H1 (cell line): Measurements from ENCODE around the gene NUP210. TPM values are rescaled to one million over a fixed set of nuclear protein-coding genes. Genes with fewer than 3 reads are reported as not detected.

Source experiments
- CTCF ChIA-PET: fragments of 300-600 bp; sonication (Branson Sonifier 250); formaldehyde crosslinking; loops from one replicate; lab custom pipeline; 2021; ENCODE audit not compliant: partially characterized antibody; lab: Charles Lee
- POLR2A ChIA-PET: fragments of 300-600 bp; sonication (Branson Sonifier 250); formaldehyde crosslinking; loops from one replicate; lab custom pipeline; 2021; ENCODE audit warnings: inconsistent platforms; ENCODE audit not compliant: partially characterized antibody; lab: Charles Lee
- DNase-seq, 2 experiments: peaks; one replicate each; pipeline versions ENCODE4 v3.0.0 to v3.0.0-alpha.2; 2010 to 2022; ENCODE audit warnings: low spot score in 2 of 2, low read depth in 1 of 2, mixed read lengths in 1 of 2
- FAIRE-seq: peaks from 2 replicates; lab custom pipeline; 2011; peaks lifted over from hg19 to GRCh38; lab: Jason Lieb, UNC
- H2AFZ ChIP-seq: 2 replicates; pipeline ENCODE4 v1.8.1; 2012; ENCODE audit warnings: low read length, inconsistent platforms
- H2AK5ac ChIP-seq: 2 replicates; pipeline ENCODE4 v1.6.1; 2013; ENCODE audit warnings: low read depth, low read length
- H2BK120ac ChIP-seq: replicated peaks from 2 replicates; pipeline ENCODE3; 2013; ENCODE audit warnings: low read depth, low read length, inconsistent platforms
- H2BK12ac ChIP-seq: 2 replicates; pipeline ENCODE4 v1.6.1; 2013; ENCODE audit warnings: low read depth, low read length
- H2BK15ac ChIP-seq: 2 replicates; pipeline ENCODE4 v1.6.1; 2013; ENCODE audit warnings: low read length
- H2BK20ac ChIP-seq: 2 replicates; pipeline ENCODE4 v1.6.1; 2013; ENCODE audit warnings: low read length
- H2BK5ac ChIP-seq: 2 replicates; pipeline ENCODE4 v1.6.1; 2013; ENCODE audit warnings: low read depth, low read length
- H3K14ac ChIP-seq: 2 replicates; pipeline ENCODE4 v1.6.1; 2013; ENCODE audit warnings: inconsistent platforms; ENCODE audit not compliant: insufficient read length
- H3K18ac ChIP-seq: 2 replicates; pipeline ENCODE4 v1.6.1; 2013; ENCODE audit warnings: low read length; ENCODE audit errors: extremely low read depth
- H3K23ac ChIP-seq: 2 replicates; pipeline ENCODE4 v1.6.1; 2013; ENCODE audit warnings: inconsistent platforms; ENCODE audit not compliant: insufficient read length
- H3K23me2 ChIP-seq: 2 replicates; pipeline ENCODE4 v1.6.1; 2013; ENCODE audit warnings: low read depth, low read length
- H3K27ac ChIP-seq: 2 replicates; pipeline ENCODE4 v1.6.1; 2011; ENCODE audit warnings: low read depth, low read length, inconsistent platforms
- H3K27me3 ChIP-seq, 4 experiments: replicated peaks in 1 of 4; 1 replicate in 1 of 4; 2 replicates in 3 of 4; pipeline versions ENCODE4 v1.6.1 to v1.8.1; 2011 to 2013; ENCODE audit warnings: low read length in 3 of 4, mild to moderate bottlenecking in 3 of 4, inconsistent platforms in 2 of 4, mixed read lengths in 2 of 4, moderate library complexity in 1 of 4; ENCODE audit not compliant: control insufficient read depth in 3 of 4, insufficient read depth in 3 of 4; ENCODE audit errors: extremely low read depth in 1 of 4
- H3K36me3 ChIP-seq, 4 experiments: 2 replicates each; pipeline versions ENCODE4 v1.6.1 to v1.8.1; 2011 to 2013; ENCODE audit warnings: mild to moderate bottlenecking in 4 of 4, low read length in 3 of 4, moderate library complexity in 2 of 4, control low read depth in 1 of 4, inconsistent platforms in 1 of 4; ENCODE audit not compliant: insufficient read depth in 4 of 4, control insufficient read depth in 2 of 4
- H3K4ac ChIP-seq: replicated peaks from 2 replicates; pipeline ENCODE3; 2013; ENCODE audit warnings: low read length, low read depth, mixed read lengths, inconsistent platforms; ENCODE audit not compliant: insufficient read length
- H3K4me1 ChIP-seq, 4 experiments: replicated peaks in 1 of 4; 1 replicate in 1 of 4; 2 replicates in 3 of 4; pipeline versions ENCODE4 v1.6.1 to v1.8.1; 2011 to 2013; ENCODE audit warnings: low read length in 3 of 4, inconsistent platforms in 2 of 4, mixed read lengths in 1 of 4; ENCODE audit not compliant: insufficient read depth in 4 of 4, control insufficient read depth in 3 of 4
- H3K4me2 ChIP-seq, 2 experiments: 2 replicates each; pipeline versions ENCODE4 v1.6.1 to v1.8.1; 2011 to 2013; ENCODE audit warnings: low read depth in 2 of 2, low read length in 2 of 2, control low read depth in 1 of 2, inconsistent platforms in 1 of 2, mild to moderate bottlenecking in 1 of 2; ENCODE audit not compliant: insufficient read depth in 1 of 2
- H3K4me3 ChIP-seq, 4 experiments: fragments of 200-600, 300-600 bp in 1 of 4; sonication (generic), shearing (Covaris generic), sonication (Bioruptor Twin) in 1 of 4; 2 replicates each; pipeline versions ENCODE4 v1.5.1 to v1.8.1; 2011 to 2016; ENCODE audit warnings: low read length in 4 of 4, low read depth in 3 of 4, control low read depth in 2 of 4, inconsistent platforms in 2 of 4, mild to moderate bottlenecking in 2 of 4, mixed read lengths in 1 of 4, moderate library complexity in 1 of 4; ENCODE audit not compliant: insufficient read depth in 2 of 4; ENCODE audit errors: extremely low read depth in 1 of 4
- H3K56ac ChIP-seq: replicated peaks from 2 replicates; pipeline ENCODE3; 2013; ENCODE audit warnings: low read depth, mild to moderate bottlenecking, mixed read lengths, low read length, inconsistent platforms; ENCODE audit not compliant: insufficient read length
- H3K79me1 ChIP-seq: 2 replicates; pipeline ENCODE4 v1.6.1; 2013; ENCODE audit warnings: low read depth, low read length, control low read depth
- H3K79me2 ChIP-seq, 2 experiments: 2 replicates each; pipeline versions ENCODE4 v1.6.1 to v1.8.1; 2012 to 2013; ENCODE audit warnings: low read length in 2 of 2, mild to moderate bottlenecking in 2 of 2, inconsistent platforms in 1 of 2; ENCODE audit not compliant: insufficient read depth in 2 of 2, control insufficient read depth in 1 of 2
- H3K9ac ChIP-seq, 4 experiments: replicated peaks in 1 of 4; 1 replicate in 1 of 4; 2 replicates in 3 of 4; pipeline versions ENCODE4 v1.6.1 to v1.8.1; 2011 to 2013; ENCODE audit warnings: low read depth in 3 of 4, low read length in 3 of 4, control low read depth in 2 of 4, mild to moderate bottlenecking in 2 of 4, moderate library complexity in 2 of 4, inconsistent platforms in 1 of 4; ENCODE audit errors: extremely low read depth in 1 of 4
- H3K9me3 ChIP-seq, 2 experiments: 2 replicates each; pipeline versions ENCODE4 v1.6.1 to v1.8.1; 2012 to 2013; ENCODE audit warnings: mild to moderate bottlenecking in 2 of 2, moderate library complexity in 2 of 2, control low read depth in 1 of 2, inconsistent platforms in 1 of 2, low read depth in 1 of 2, low read length in 1 of 2, mixed read lengths in 1 of 2; ENCODE audit not compliant: insufficient read depth in 2 of 2
- H4K20me1 ChIP-seq, 2 experiments: replicated peaks in 1 of 2; 2 replicates each; pipeline versions ENCODE3 to v1.8.1; 2011 to 2013; ENCODE audit warnings: inconsistent platforms in 2 of 2, low read length in 2 of 2, mild to moderate bottlenecking in 1 of 2; ENCODE audit not compliant: insufficient read depth in 2 of 2, control insufficient read depth in 1 of 2
- H4K5ac ChIP-seq: 2 replicates; pipeline ENCODE4 v1.6.1; 2013; ENCODE audit warnings: low read length, low read depth, mixed read lengths, inconsistent platforms; ENCODE audit not compliant: insufficient read length
- H4K8ac ChIP-seq: 2 replicates; pipeline ENCODE4 v1.8.0; 2013; ENCODE audit warnings: mild to moderate bottlenecking, moderate library complexity, low read length, inconsistent platforms; ENCODE audit not compliant: insufficient read depth; ENCODE audit errors: extremely low read depth
- H4K91ac ChIP-seq: replicated peaks from 2 replicates; pipeline ENCODE3; 2013; ENCODE audit warnings: low read length, mixed read lengths, inconsistent platforms; ENCODE audit not compliant: insufficient read length
- HDAC2 ChIP-seq, 2 experiments: fragments of 300-600 bp in 1 of 2; sonication (generic) in 1 of 2; IDR thresholded peaks; 2 replicates each; pipeline ENCODE4 v1.6.1; 2011 to 2012; ENCODE audit warnings: low read depth in 2 of 2, low read length in 2 of 2, mild to moderate bottlenecking in 2 of 2, moderate library complexity in 2 of 2, borderline replicate concordance in 1 of 2, inconsistent platforms in 1 of 2
- JUN ChIP-seq: IDR thresholded peaks from 2 replicates; pipeline ENCODE4 v1.6.1; 2011; ENCODE audit warnings: low read depth, mild to moderate bottlenecking, improper control_type of control experiment, low read length
- MAFK ChIP-seq: IDR thresholded peaks from 2 replicates; pipeline ENCODE4 v1.6.1; 2012; ENCODE audit warnings: low read depth, mild to moderate bottlenecking, improper control_type of control experiment, low read length
- POU5F1 ChIP-seq: IDR thresholded peaks from 2 replicates; pipeline ENCODE4 v1.6.1; 2011; ENCODE audit warnings: low read depth, mild to moderate bottlenecking, low read length, moderate library complexity
- WGBS, 2 experiments: shearing (Covaris generic) in 1 of 2; methylation state at CpG; one replicate each; pipeline versions ENCODE4 v1.1.6 to v1.1.7; 2013 to 2015; ENCODE audit warnings: low lambda C conversion rate in 2 of 2, mixed read lengths in 2 of 2, inconsistent platforms in 1 of 2, low coverage in 1 of 2, missing lambda C conversion rate in 1 of 2; ENCODE audit not compliant: insufficient replicate concordance in 2 of 2, insufficient coverage in 1 of 2, insufficient read length in 1 of 2; ENCODE audit errors: extremely low coverage in 1 of 2, missing lambda C conversion rate in 1 of 2; 5-methylcytosine and 5-hydroxymethylcytosine counted together
- polyA plus RNA-seq, 7 experiments: library from polyadenylated mRNA; depleted of rRNA in 3 of 7; stranded (reverse) in 5 of 7; unstranded in 2 of 7; fragments of >200 nt in 5 of 7; fragments of 200-250 nt in 2 of 7; gene quantifications; 1 replicate in 5 of 7; 2 replicates in 1 of 7; 4 replicates in 1 of 7; pipeline versions ENCODE4 v1.2.1 to v1.2.3, GENCODE V29; 2011 to 2013; ENCODE audit warnings: missing spikeins in 2 of 7, mixed read lengths in 2 of 7
- total RNA-seq: library from RNA; stranded (reverse); fragmentation: NEBNext Ultra II Directional; extraction: Animal tissue kit (Norgen Biotek cat#: 25700); gene quantifications from 2 replicates; pipeline ENCODE4 v1.2.1, GENCODE V29; 2021

The NUP210 gene
- total and polyA plus RNA-seq, 2 of the 8 experiments (the other 6 are each of a cell fraction or from before 2014, with no cell fraction given) = 51.0 to 53.7 TPM

- Histone ChIP-seq H2BK20ac (no peak overlapping the region), H3K4me3 (no peak overlapping the region), H2BK15ac (no peak overlapping the region), H3K4me2 (no peak overlapping the region), H3K27ac (no peak overlapping the region), H3K18ac (no peak overlapping the region), H4K5ac (no peak overlapping the region), H3K23ac (no peak overlapping the region), H3K4me1 (peaks cover 0 to 2% (median under 1%) of the 10 kb centered on the region in 4 experiments; a peak in 1 of 7 replicates), H2BK120ac (no peak overlapping the region), H3K79me1 (no peaks in the 10 kb centered on the region), H3K36me3 (no peaks in the 10 kb centered on the region), H3K79me2 (no peaks in the 10 kb centered on the region), H2AFZ (no peak overlapping the region), H3K9me3 (no peaks in the 10 kb centered on the region), H3K4ac (no peak overlapping the region), H2BK12ac (no peak overlapping the region), H3K14ac (no peak overlapping the region), H2AK5ac (no peak overlapping the region), H4K91ac (no peak overlapping the region), H2BK5ac (no peak overlapping the region), H4K8ac (no peak overlapping the region), H3K27me3 (no peaks in the 10 kb centered on the region), H3K56ac (no peak overlapping the region), H3K9ac (no peak overlapping the region), H3K23me2 (no peaks in the 10 kb centered on the region), H4K20me1 (no peaks in the 10 kb centered on the region)
- POLR2A ChIA-PET = no interaction called here
- DNase-seq = no peak
- CTCF ChIA-PET = interaction anchor here (0.6 to 1.7 kb wide), 3 partner anchors 11 to 43 kb away, joined by 3 read pairs; no protein-coding TSS in a partner anchor
- TF ChIP-seq HDAC2 (IDR thresholded peaks at IDR 0.05; ENCODE audit: borderline replicate concordance in 1 of 2, low read depth in 2 of 2, low read length in 2 of 2) (no peak), POU5F1 (no peak), JUN (no peak), MAFK (no peak)
- FAIRE-seq = no peak
- 81% methylated on average over 8 of the region's 10 CpGs; no CpG with 5 or more reads in 1 of the 2 experiments for WGBS, 2 experiments
These were observed 147.1 kb downstream of the NUP210 start for GRCh38 chr3:13272831-13273603.
